ENCODE measurements around the gene ZFYVE9. TPM values are rescaled to one million over a fixed set of nuclear protein-coding genes. Genes with fewer than 3 reads are reported as not detected.
"Not testable (repeated sequence)": the region's sequence is repeated elsewhere in the genome, so short reads cannot be mapped to it uniquely, and the experiment has no call there.

Gene ZFYVE9
- total RNA-seq, 1 experiment from 2014 or later = 28.4 TPM

DNA sequence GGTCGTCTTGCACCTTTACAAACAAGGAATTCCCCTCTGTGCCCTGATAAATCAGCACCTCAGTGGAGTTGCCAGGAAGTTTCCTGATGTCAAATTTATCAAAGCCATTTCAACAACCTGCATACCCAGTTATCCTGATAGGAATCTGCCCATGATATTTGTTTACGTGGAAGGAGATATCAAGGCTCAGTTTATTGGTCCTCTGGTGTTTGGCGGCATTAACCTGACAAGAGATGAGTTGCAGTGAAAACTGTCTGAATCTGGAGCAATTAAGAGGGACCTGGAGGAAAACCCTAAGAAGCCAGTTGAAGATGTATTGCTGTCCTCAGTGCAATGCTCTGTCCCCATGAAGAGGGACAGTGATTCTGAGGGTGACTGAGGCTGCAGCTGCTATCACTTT, 38.3 kb downstream of the ZFYVE9 start:
- Histone ChIP-seq H3K79me1 (ENCODE audit: insufficient read depth, low read depth, low read length, poor library complexity, severe bottlenecking) (peaks cover 4% of the 10 kb centered on the region), H3K14ac (ENCODE audit: insufficient read depth, low read length) (no peak overlapping the region), H2BK5ac (ENCODE audit: insufficient read length, low read length) (no peak overlapping the region), H3K4me1 (ENCODE audit: insufficient read depth, low read length) (no peaks in the 10 kb centered on the region), H3K18ac (ENCODE audit: insufficient read length, low read depth, low read length) (no peak overlapping the region), H2AK5ac (ENCODE audit: insufficient read length, low read length) (no peak overlapping the region), H3K23me2 (ENCODE audit: insufficient read length, low read depth, low read length, poor library complexity, severe bottlenecking) (no peaks in the 10 kb centered on the region), H4K8ac (replicated peaks; ENCODE audit: insufficient read length, low read depth, low read length) (no peak overlapping the region), H2BK15ac (ENCODE audit: low read depth, low read length) (no peak overlapping the region), H3K9me3 (ENCODE audit: control insufficient read depth, low read depth, low read length) (peaks cover 8% of the 10 kb centered on the region), H3K27ac (ENCODE audit: insufficient read length, low read depth, low read length) (no peak overlapping the region), H2BK120ac (ENCODE audit: low read depth, low read length, poor library complexity, severe bottlenecking) (no peak overlapping the region), H3K4ac (ENCODE audit: low read depth, low read length) (no peak overlapping the region), H2BK20ac (ENCODE audit: low read depth, low read length, poor library complexity, severe bottlenecking) (no peak overlapping the region), H4K5ac (ENCODE audit: insufficient read length, low read depth, low read length) (no peak overlapping the region), H3K79me2 (ENCODE audit: insufficient read depth, low read length) (no peaks in the 10 kb centered on the region), H4K91ac (ENCODE audit: insufficient read length, low read depth, low read length) (no peak overlapping the region), H3T11ph (ENCODE audit: low read length) (no peak overlapping the region), H3K56ac (ENCODE audit: insufficient read length, low read depth, low read length) (no peak overlapping the region), H3K27me3 (ENCODE audit: insufficient read depth, low read length) (no peaks in the 10 kb centered on the region), H2AFZ (ENCODE audit: low read length) (no peak overlapping the region), H3K9ac (ENCODE audit: extremely low read depth, insufficient read length, low read length) (no peak overlapping the region), H3K23ac (ENCODE audit: insufficient read length, low read depth, low read length) (no peak overlapping the region), H4K20me1 (ENCODE audit: control insufficient read depth, insufficient read depth, insufficient read length) (no peaks in the 10 kb centered on the region), H3K4me2 (ENCODE audit: insufficient read depth, insufficient read length, low read length) (no peak overlapping the region), H2BK12ac (ENCODE audit: insufficient read length, low read depth, low read length) (no peak overlapping the region)
- H3K4me1 Mint-ChIP-seq = peaks cover 4 to 6% of the 10 kb centered on the region in 2 experiments; a peak in 3 of 4 replicates
- H3K27me3 Mint-ChIP-seq (ENCODE audit: low read depth) = peaks cover 1% of the 10 kb centered on the region
- TF ChIP-seq, protein P1, sequence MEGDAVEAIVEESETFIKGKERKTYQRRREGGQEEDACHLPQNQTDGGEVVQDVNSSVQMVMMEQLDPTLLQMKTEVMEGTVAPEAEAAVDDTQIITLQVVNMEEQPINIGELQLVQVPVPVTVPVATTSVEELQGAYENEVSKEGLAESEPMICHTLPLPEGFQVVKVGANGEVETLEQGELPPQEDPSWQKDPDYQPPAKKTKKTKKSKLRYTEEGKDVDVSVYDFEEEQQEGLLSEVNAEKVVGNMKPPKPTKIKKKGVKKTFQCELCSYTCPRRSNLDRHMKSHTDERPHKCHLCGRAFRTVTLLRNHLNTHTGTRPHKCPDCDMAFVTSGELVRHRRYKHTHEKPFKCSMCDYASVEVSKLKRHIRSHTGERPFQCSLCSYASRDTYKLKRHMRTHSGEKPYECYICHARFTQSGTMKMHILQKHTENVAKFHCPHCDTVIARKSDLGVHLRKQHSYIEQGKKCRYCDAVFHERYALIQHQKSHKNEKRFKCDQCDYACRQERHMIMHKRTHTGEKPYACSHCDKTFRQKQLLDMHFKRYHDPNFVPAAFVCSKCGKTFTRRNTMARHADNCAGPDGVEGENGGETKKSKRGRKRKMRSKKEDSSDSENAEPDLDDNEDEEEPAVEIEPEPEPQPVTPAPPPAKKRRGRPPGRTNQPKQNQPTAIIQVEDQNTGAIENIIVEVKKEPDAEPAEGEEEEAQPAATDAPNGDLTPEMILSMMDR (conservative IDR thresholded peaks at IDR 0.05) = no peak
- H3K36me3 Mint-ChIP-seq (ENCODE audit: insufficient read depth in 1 of 3, low read depth in 3 of 3) = peaks cover 29 to 41% (median 39%) of the 10 kb centered on the region in 3 experiments
- no peak overlapping the region for H3K4me3 Mint-ChIP-seq
- DNase-seq = no peak
- H3K9me3 Mint-ChIP-seq = peaks cover 45 to 48% of the 10 kb centered on the region in 2 experiments
- no CpG with 5 or more reads among the region's 3 CpGs for WGBS (ENCODE audit: extremely low coverage, insufficient read length, low lambda C conversion rate)
- no peak overlapping the region for H3K27ac Mint-ChIP-seq

- H4K91ac ChIP-seq (ENCODE audit: insufficient read length, low read depth, low read length); H3K4me1 Mint-ChIP-seq; DNase-seq; H3K18ac ChIP-seq (ENCODE audit: insufficient read length, low read depth, low read length); H4K5ac ChIP-seq (ENCODE audit: insufficient read length, low read depth, low read length); H3K23ac ChIP-seq (ENCODE audit: insufficient read length, low read depth, low read length); H3K27ac ChIP-seq (ENCODE audit: insufficient read length, low read depth, low read length); H4K8ac ChIP-seq (replicated peaks; ENCODE audit: insufficient read length, low read depth, low read length); H3K4me3 Mint-ChIP-seq; H3K4me1 ChIP-seq (ENCODE audit: insufficient read depth, low read length); H4K20me1 ChIP-seq (ENCODE audit: control insufficient read depth, insufficient read depth, insufficient read length); H3K23me2 ChIP-seq (ENCODE audit: insufficient read length, low read depth, low read length, poor library complexity, severe bottlenecking); H3K14ac ChIP-seq (ENCODE audit: insufficient read depth, low read length); H2AK5ac ChIP-seq (ENCODE audit: insufficient read length, low read length); H3K27ac Mint-ChIP-seq; H3K79me1 ChIP-seq (ENCODE audit: insufficient read depth, low read depth, low read length, poor library complexity, severe bottlenecking); H3K9me3 ChIP-seq (ENCODE audit: control insufficient read depth, low read depth, low read length); H3K56ac ChIP-seq (ENCODE audit: insufficient read length, low read depth, low read length); H2BK20ac ChIP-seq (ENCODE audit: low read depth, low read length, poor library complexity, severe bottlenecking); H2BK120ac ChIP-seq (ENCODE audit: low read depth, low read length, poor library complexity, severe bottlenecking); H3K27me3 Mint-ChIP-seq (ENCODE audit: low read depth); H3K9ac ChIP-seq (ENCODE audit: extremely low read depth, insufficient read length, low read length); H2BK12ac ChIP-seq (ENCODE audit: insufficient read length, low read depth, low read length); H2AFZ ChIP-seq (ENCODE audit: low read length); H3K27me3 ChIP-seq (ENCODE audit: insufficient read depth, low read length); H2BK15ac ChIP-seq (ENCODE audit: low read depth, low read length); H3K4ac ChIP-seq (ENCODE audit: low read depth, low read length); H3T11ph ChIP-seq (ENCODE audit: low read length); H3K4me2 ChIP-seq (ENCODE audit: insufficient read depth, insufficient read length, low read length); H3K79me2 ChIP-seq (ENCODE audit: insufficient read depth, low read length); H2BK5ac ChIP-seq (ENCODE audit: insufficient read length, low read length): not testable (repeated sequence)
- peaks cover 27 to 31% (median 28%) of the 10 kb centered on the region in 3 experiments for H3K36me3 Mint-ChIP-seq (ENCODE audit: insufficient read depth in 1 of 3, low read depth in 3 of 3)
- H3K9me3 Mint-ChIP-seq = peaks cover 34 to 36% of the 10 kb centered on the region in 2 experiments
- WGBS (ENCODE audit: extremely low coverage, insufficient read length, low lambda C conversion rate) = no CpG with 5 or more reads among the region's 36 CpGs
These were observed 39.9 kb downstream of the ZFYVE9 start for GRCh38 chr1:52181759-52182158.
